Heart right ventricle (tissue), 16 donors: ENCODE data around the gene HOXB6. TPM values are rescaled to one million over a fixed set of nuclear protein-coding genes. Genes with fewer than 3 reads are reported as not detected.
A peak's percentile ranks its signal among the peaks of the same experiment; 100 is the strongest.

Source experiments
- ATAC-seq, 8 donors: fragments of 200-7000 bp; cut with Tn5 transposase; one replicate each; pipeline ENCODE4 v1.9.1; 2020; ENCODE audit warnings: mild to moderate bottlenecking in 8 of 8, moderate library complexity in 8 of 8, moderate number of reproducible peaks in 1 of 8
- DNase-seq, 2 donors: peaks; one replicate each; pipeline ENCODE4 v3.0.0-alpha.2; 2020
- H3K27ac ChIP-seq, 10 donors: fragments of 200-600 bp; sonication (generic) in 2 of 10; one replicate each; pipeline versions ENCODE4 v1.5.0 to v1.8.0; 2020 to 2022; ENCODE audit warnings: mild to moderate bottlenecking in 3 of 10
- H3K27me3 ChIP-seq, 7 donors: fragments of 200-600 bp; one replicate each; pipeline ENCODE4 v1.8.0; 2021 to 2022; ENCODE audit warnings: mild to moderate bottlenecking in 2 of 7
- H3K36me3 ChIP-seq, 9 donors: fragments of 200-600 bp; sonication (generic) in 1 of 9; one replicate each; pipeline versions ENCODE4 v1.5.0 to v1.8.0; 2020 to 2022; ENCODE audit warnings: mild to moderate bottlenecking in 2 of 9
- H3K4me1 ChIP-seq, 9 donors: fragments of 200-600 bp; sonication (generic) in 1 of 9; one replicate each; pipeline versions ENCODE4 v1.5.0 to v1.8.0; 2020 to 2022; ENCODE audit warnings: mild to moderate bottlenecking in 4 of 9
- H3K4me3 ChIP-seq, 10 donors: fragments of 200-600 bp; sonication (generic) in 2 of 10; one replicate each; pipeline versions ENCODE4 v1.5.0 to v1.8.0; 2020 to 2022; ENCODE audit warnings: mild to moderate bottlenecking in 7 of 10, moderate library complexity in 2 of 10
- H3K9me3 ChIP-seq, 11 donors: fragments of 200-600 bp in 10 of 11; sonication (generic) in 2 of 11; one replicate each; pipeline versions ENCODE4 v1.5.0 to v1.8.0; 2013 to 2022; ENCODE audit warnings: mild to moderate bottlenecking in 2 of 11, control low read depth in 1 of 11, moderate library complexity in 1 of 11
- WGBS, 2 donors: extraction: QIAGEN DNeasy Blood & Tissue Kit; methylation state at CpG; one replicate each; pipeline ENCODE4 v1.1.7; 2013; ENCODE audit warnings: inconsistent platforms in 1 of 2; 5-methylcytosine and 5-hydroxymethylcytosine counted together
- intact Hi-C, 10 donors: fragments of 100-400 bp; cut with DNase I; formaldehyde crosslinking; loops; one replicate each; pipeline versions ENCODE4 v1.11.1 to v1.14.2; 2022
- polyA plus RNA-seq, 2 donors: library from polyadenylated mRNA; stranded (reverse); fragments of 200-250 nt; gene quantifications; one replicate each; pipeline ENCODE4 v1.2.3, GENCODE V29; 2013
- total RNA-seq, 10 donors: library from RNA; stranded (reverse); fragmentation: NEBNext Ultra II Directional in 3 of 10; extraction: Animal tissue kit (Norgen Biotek cat#: 25700) in 3 of 10; gene quantifications; one replicate each; pipeline versions ENCODE4 v1.2.1 to v1.2.4, GENCODE V29; 2021 to 2023
- TF ChIP-seq, protein P1 (sequence below), 9 donors: fragments of 200-600 bp; sonication (generic) in 2 of 9; IDR thresholded peaks; one replicate each; pipeline versions ENCODE4 v1.5.0 to v1.8.0; 2021 to 2022; ENCODE audit warnings: antibody characterized with exemption in 9 of 9, mild to moderate bottlenecking in 5 of 9, moderate library complexity in 1 of 9
- donor health status: Arrhythmogenic right ventricular cardiomyopathy.
- donor health status: ischemic (EF 13 %, LVEDD 7.1; RV severe dilation, severe dysfunction).
- donor health status: healthy with polysubstance abuse.
- donor health status: DM: no; HTN: yes; CAD: no.
- donor health status: DM: no; HTN: no; CAD: no.
- donor health status: ischemic (EF 25% LVEDD 6.9; RV normal size, moderate dysfunction).
- donor health status: ischemic (EF 25% LVEDD 5.7; RV mildly dilated, moderate dysfunction).
- donor health status: healthy.
- donor health status: DM: yes; HTN: yes; CAD: no.
- donor health status: Ischemic cardiomyopathy.
- donor health status: ischemic (EF 35%, LVEDD 5.7; RV mildly dilated, moderate dysfunction).
- donor health status: nonischemic (EF 11% LVEDD 7.7; RV severe dilation, severe dysfunction).
- donor health status: DM: yes; HTN: yes; CAD: no.
- donor health status: PGD.
- donor health status: ischemic (EF 29% LVEDD 5.4; RV normal size, mild dysfunction).
- donor health status: nonischemic (EF 23%, LVEDD 6.1; RV moderate dilation, normal function).

HOXB6 gene
- total and polyA plus RNA-seq, 12 donors = 0.14 to 1.2 (median 0.41) TPM; not detected in 2

DNA sequence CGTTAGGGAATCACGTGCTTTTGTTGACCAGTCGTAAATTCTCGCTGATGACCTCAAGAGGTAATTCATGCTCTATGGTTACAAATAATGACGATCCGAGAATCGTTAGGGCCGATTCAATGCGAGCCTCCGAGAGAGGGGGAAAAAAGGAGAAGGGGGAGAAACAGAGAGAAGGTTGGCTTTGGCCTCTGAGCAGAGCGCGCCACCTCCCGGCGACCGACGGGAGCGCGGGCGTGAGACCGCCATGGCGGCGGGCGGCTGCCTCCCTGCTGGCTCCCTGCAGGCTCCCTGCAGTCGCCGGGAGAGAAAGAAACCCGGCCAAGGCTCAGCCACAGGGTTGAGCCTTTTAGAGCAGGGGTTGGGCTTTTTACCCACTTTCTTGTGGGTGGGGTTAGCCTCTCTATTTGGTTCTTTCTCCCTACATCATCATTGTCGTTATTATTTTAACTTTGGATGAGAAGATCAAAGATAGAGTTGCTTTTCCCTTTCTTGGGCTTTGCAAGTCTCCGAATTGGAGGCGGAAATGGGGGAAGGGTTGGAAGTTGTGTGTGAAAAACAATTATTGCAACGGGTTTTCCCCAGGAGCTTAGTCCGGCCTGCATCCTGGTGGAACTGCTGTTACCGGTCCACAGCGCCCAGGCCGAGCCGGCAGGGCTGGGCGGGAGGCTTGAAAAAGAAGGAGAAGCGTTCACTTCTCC lies 10.8 kb downstream of the HOXB6 start:
- TF ChIP-seq, protein P1, sequence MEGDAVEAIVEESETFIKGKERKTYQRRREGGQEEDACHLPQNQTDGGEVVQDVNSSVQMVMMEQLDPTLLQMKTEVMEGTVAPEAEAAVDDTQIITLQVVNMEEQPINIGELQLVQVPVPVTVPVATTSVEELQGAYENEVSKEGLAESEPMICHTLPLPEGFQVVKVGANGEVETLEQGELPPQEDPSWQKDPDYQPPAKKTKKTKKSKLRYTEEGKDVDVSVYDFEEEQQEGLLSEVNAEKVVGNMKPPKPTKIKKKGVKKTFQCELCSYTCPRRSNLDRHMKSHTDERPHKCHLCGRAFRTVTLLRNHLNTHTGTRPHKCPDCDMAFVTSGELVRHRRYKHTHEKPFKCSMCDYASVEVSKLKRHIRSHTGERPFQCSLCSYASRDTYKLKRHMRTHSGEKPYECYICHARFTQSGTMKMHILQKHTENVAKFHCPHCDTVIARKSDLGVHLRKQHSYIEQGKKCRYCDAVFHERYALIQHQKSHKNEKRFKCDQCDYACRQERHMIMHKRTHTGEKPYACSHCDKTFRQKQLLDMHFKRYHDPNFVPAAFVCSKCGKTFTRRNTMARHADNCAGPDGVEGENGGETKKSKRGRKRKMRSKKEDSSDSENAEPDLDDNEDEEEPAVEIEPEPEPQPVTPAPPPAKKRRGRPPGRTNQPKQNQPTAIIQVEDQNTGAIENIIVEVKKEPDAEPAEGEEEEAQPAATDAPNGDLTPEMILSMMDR (IDR thresholded peaks at IDR 0.05) = peak; percentile 63 to 92 (median 78)
- peak overlapping the region in 3 of 10 donors; percentile 36 to 40 (median 38) for H3K4me3 ChIP-seq
- no peaks in the 10 kb centered on the region for H3K9me3 ChIP-seq
- H3K4me1 ChIP-seq = peaks cover 3 to 52% (median 22%) of the 10 kb centered on the region in 9 donors
- intact Hi-C loops = loop anchor here in 6 of 10 donors (5.0 to 10.0 kb wide), 5 partner anchors 102 to 259 kb away; no protein-coding TSS in a partner anchor
- peak; percentile 32 to 76 for DNase-seq
- peak overlapping the region in 1 of 10 donors; percentile 6 for H3K27ac ChIP-seq
- H3K36me3 ChIP-seq = no peaks in the 10 kb centered on the region
- H3K27me3 ChIP-seq = peaks cover 55 to 100% (median 100%) of the 10 kb centered on the region in 7 donors
- ATAC-seq = peak in 6 of 8 donors; percentile 39 to 72 (median 52)
- WGBS, 2 donors = 6 to 8% methylated on average over 37 of the region's 37 CpGs

DNA sequence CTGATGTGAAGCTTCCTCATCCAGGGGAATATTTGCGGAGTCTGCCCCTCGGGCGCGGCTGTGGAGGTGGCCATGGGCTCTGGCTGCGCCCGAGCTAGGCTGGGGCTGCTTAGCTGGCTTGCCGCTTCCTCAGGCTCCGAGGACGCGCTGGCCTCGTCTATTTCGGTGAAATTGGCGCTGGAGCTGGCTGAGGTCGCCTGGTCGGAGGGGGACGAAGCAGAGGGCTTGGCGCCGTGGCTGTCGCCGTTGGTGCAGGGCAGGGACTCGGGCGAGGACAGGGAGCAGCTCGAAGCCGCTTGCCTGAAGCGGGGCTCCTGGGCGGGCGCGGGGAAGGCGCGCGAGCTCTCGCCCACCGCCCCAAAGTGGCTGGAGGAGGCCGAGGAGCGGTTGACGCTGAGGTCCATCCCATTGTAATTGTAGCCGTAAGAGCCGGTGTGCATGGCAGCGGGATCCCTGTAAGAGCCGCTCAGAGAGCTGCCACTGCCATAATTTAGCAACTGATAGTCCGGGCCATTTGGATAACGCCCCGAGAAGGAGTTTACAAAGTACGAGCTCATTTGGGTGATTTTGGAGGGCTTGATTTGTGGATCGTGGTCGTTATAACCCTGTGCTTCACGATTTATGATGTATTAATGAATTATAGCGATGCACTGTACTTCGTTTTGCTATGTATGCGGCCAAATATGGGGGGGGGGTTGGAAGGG lies 11.5 kb downstream of the HOXB6 start, which contains the start of gene HOXB5:
HOXB5 (minus strand) TSS at position 654 of the 704 bp plus-strand sequence; CDS start at position 557, 97 bp downstream.
- H3K27me3 ChIP-seq = peaks cover 51 to 100% (median 100%) of the 10 kb centered on the region in 7 donors
- intact Hi-C loops = loop anchor here in 6 of 10 donors (5.0 to 10.0 kb wide), 5 partner anchors 101 to 258 kb away; no protein-coding TSS in a partner anchor
- ATAC-seq = peak in 1 of 8 donors; percentile 16
- H3K9me3 ChIP-seq = no peaks in the 10 kb centered on the region
- no peak for DNase-seq
- H3K36me3 ChIP-seq = no peaks in the 10 kb centered on the region
- TF ChIP-seq, protein P1 (IDR thresholded peaks at IDR 0.05) = no peak
- peaks cover 3 to 49% (median 21%) of the 10 kb centered on the region in 9 donors for H3K4me1 ChIP-seq
- H3K4me3 ChIP-seq = peak within 1 kb of the TSS in 8 of 10 donors; percentile 15 to 40 (median 28)
- H3K27ac ChIP-seq = peak within 1 kb of the TSS in 2 of 10 donors; percentile 6 to 29
- WGBS, 2 donors = 2% methylated on average over 50 of the region's 50 CpGs

DNA sequence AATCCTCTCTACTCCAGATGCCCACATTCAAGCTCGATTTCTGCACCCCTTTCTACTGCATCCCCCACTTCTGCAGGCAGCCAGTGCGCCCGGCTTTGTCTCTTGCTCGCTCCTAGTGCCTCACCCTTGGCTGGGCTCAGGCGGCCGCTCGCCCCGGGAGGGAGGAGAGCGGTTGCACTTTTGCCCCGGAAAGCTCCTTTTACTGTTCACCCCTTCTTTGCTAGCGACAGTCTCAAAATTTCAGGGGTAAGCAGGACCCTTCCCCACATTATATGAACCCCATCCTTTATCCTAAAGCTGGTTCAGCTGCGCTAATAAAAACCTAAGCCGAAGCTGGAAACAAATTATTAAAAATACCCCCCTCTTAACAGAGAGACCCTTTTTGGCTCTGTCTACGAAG lies 12.2 kb downstream of the HOXB6 start:
- Histone ChIP-seq H3K4me1 (peaks cover 2 to 43% (median 14%) of the 10 kb centered on the region in 9 donors), H3K36me3 (no peaks in the 10 kb centered on the region), H3K9me3 (no peaks in the 10 kb centered on the region), H3K27ac (no peak overlapping the region), H3K4me3 (peak overlapping the region in 3 of 10 donors; percentile 14 to 40 (median 38)), H3K27me3 (peaks cover 53 to 100% (median 100%) of the 10 kb centered on the region in 7 donors)
- ATAC-seq (no peak), DNase-seq (no peak)
- intact Hi-C loops = loop anchor here in 6 of 10 donors (5.0 to 10.0 kb wide), 5 partner anchors 100 to 258 kb away; no protein-coding TSS in a partner anchor
- TF ChIP-seq, protein P1 (IDR thresholded peaks at IDR 0.05) = no peak
- WGBS, 2 donors = 9 to 19% methylated on average over 14 of the region's 14 CpGs

DNA sequence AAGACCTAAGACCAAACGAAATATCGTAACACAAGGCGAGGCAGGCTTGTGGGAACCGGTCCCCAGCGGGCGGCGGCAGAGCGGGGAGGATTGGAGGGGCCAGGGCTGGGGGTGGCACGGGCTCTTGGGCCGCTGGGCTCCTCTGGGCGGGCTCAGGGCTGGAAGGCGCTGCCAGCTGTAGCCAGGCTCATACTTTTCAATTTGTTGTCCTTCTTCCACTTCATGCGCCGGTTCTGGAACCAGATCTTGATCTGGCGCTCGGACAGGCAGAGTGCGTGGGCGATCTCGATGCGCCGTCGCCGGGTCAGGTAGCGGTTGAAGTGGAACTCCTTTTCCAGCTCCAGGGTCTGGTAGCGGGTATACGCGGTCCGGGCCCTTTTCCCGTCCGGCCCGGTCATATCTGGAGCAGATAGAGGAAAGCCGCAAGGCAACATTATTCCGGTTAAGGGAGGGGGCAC lies 12.7 kb downstream of the HOXB6 start:
- H3K9me3 ChIP-seq = no peaks in the 10 kb centered on the region
- peaks cover 0 to 43% (median 10%) of the 10 kb centered on the region in 9 donors for H3K4me1 ChIP-seq
- no peak overlapping the region for H3K27ac ChIP-seq
- H3K27me3 ChIP-seq = peaks cover 52 to 100% (median 100%) of the 10 kb centered on the region in 7 donors
- WGBS, 2 donors = 18 to 22% methylated on average over 33 of the region's 33 CpGs
- H3K36me3 ChIP-seq = no peaks in the 10 kb centered on the region
- peak overlapping the region in 2 of 10 donors; percentile 14 to 40 for H3K4me3 ChIP-seq
- ATAC-seq = no peak
- intact Hi-C loops = loop anchor here in 6 of 10 donors (5.0 to 10.0 kb wide), 5 partner anchors 100 to 257 kb away; no protein-coding TSS in a partner anchor
- no peak for DNase-seq
- TF ChIP-seq, protein P1 (IDR thresholded peaks at IDR 0.05) = no peak
